IMR-90 (cell line): ENCODE results near the gene ZNF609. TPM values are rescaled to one million over a fixed set of nuclear protein-coding genes. Genes with fewer than 3 reads are reported as not detected.

ENCODE experiments used
- ATAC-seq: fragments of 200-7000 bp; cut with Tn5 transposase; 2 replicates; pipeline ENCODE4 v1.9.1; 2020; ENCODE audit warnings: low read depth, mild to moderate bottlenecking, moderate library complexity
- BruUV-seq: library from RNA; stranded (reverse); fragments of 400-500 nt; replicated peaks from 2 replicates; lab custom pipeline; 2021; lab: Mats Ljungman, UMichigan
- CTCF ChIA-PET: fragments of 300-600 bp; formaldehyde crosslinking; extraction: SDS; loops from one replicate; lab custom pipeline; 2021; ENCODE audit warnings: antibody characterized with exemption; lab: Yijun Ruan, JAX
- POLR2A ChIA-PET: fragments of 300-600 bp; sonication (Branson Sonifier 250); formaldehyde crosslinking; loops from one replicate; lab custom pipeline; 2022; ENCODE audit warnings: antibody characterized with exemption; ENCODE audit not compliant: unreplicated experiment; lab: Charles Lee
- DNase-seq: peaks from one replicate; pipeline ENCODE4 v3.0.0; 2013
- H2AFZ ChIP-seq: replicated peaks from 2 replicates; pipeline ENCODE3; 2013; ENCODE audit warnings: low read length, mild to moderate bottlenecking; ENCODE audit not compliant: poor library complexity
- H2AK5ac ChIP-seq: 2 replicates; pipeline ENCODE4 v1.6.1; 2013; ENCODE audit warnings: low read depth, low read length, inconsistent platforms
- H2AK9ac ChIP-seq: replicated peaks from 2 replicates; pipeline ENCODE3; 2013; ENCODE audit warnings: mild to moderate bottlenecking, low read depth, low read length, moderate library complexity; ENCODE audit not compliant: poor library complexity
- H2BK120ac ChIP-seq: 2 replicates; pipeline ENCODE4 v1.6.1; 2013; ENCODE audit warnings: low read depth, low read length, inconsistent platforms
- H2BK15ac ChIP-seq: 3 replicates; pipeline ENCODE4 v1.6.1; 2013; ENCODE audit warnings: low read depth, low read length, inconsistent platforms
- H2BK20ac ChIP-seq: 2 replicates; pipeline ENCODE4 v1.6.1; 2013; ENCODE audit warnings: low read depth, mild to moderate bottlenecking, inconsistent platforms, low read length, moderate library complexity
- H2BK5ac ChIP-seq: 2 replicates; pipeline ENCODE4 v1.6.1; 2013; ENCODE audit warnings: mild to moderate bottlenecking, low read depth, low read length, inconsistent platforms; ENCODE audit not compliant: poor library complexity, severe bottlenecking
- H3K14ac ChIP-seq: replicated peaks from 2 replicates; pipeline ENCODE4 v1.6.1; 2013; ENCODE audit warnings: low read depth, low read length, inconsistent platforms
- H3K18ac ChIP-seq: 2 replicates; pipeline ENCODE4 v1.6.1; 2013; ENCODE audit warnings: low read depth, low read length, control low read depth
- H3K23ac ChIP-seq: 2 replicates; pipeline ENCODE4 v1.6.1; 2013; ENCODE audit warnings: low read depth, low read length, inconsistent platforms
- H3K27ac ChIP-seq: 2 replicates; pipeline ENCODE4 v1.5.1; 2013; ENCODE audit warnings: mild to moderate bottlenecking, control low read depth, low read length; ENCODE audit not compliant: insufficient read depth
- H3K27me3 ChIP-seq: 2 replicates; pipeline ENCODE4 v1.6.1; 2013; ENCODE audit warnings: low read length; ENCODE audit not compliant: control insufficient read depth, insufficient read depth
- H3K36me3 ChIP-seq: 2 replicates; pipeline ENCODE4 v1.6.1; 2013; ENCODE audit warnings: low read length, mixed read lengths; ENCODE audit not compliant: control insufficient read depth, insufficient read depth
- H3K4ac ChIP-seq: 2 replicates; pipeline ENCODE4 v1.6.1; 2013; ENCODE audit warnings: low read depth, low read length, inconsistent platforms
- H3K4me1 ChIP-seq: 2 replicates; pipeline ENCODE4 v1.6.1; 2013; ENCODE audit warnings: low read length, mixed read lengths; ENCODE audit not compliant: control insufficient read depth, insufficient read depth
- H3K4me2 ChIP-seq: 2 replicates; pipeline ENCODE4 v1.6.1; 2013; ENCODE audit warnings: low read depth, mild to moderate bottlenecking, control low read depth, low read length, moderate library complexity
- H3K4me3 ChIP-seq: 2 replicates; pipeline ENCODE4 v1.5.1; 2013; ENCODE audit warnings: low read depth, mild to moderate bottlenecking, control low read depth, low read length, moderate library complexity; ENCODE audit not compliant: insufficient read depth
- H3K56ac ChIP-seq: 2 replicates; pipeline ENCODE4 v1.6.1; 2013; ENCODE audit warnings: low read length, inconsistent platforms; ENCODE audit not compliant: insufficient read depth; ENCODE audit errors: extremely low read depth
- H3K79me1 ChIP-seq, 2 experiments: 2 replicates each; pipeline ENCODE4 v1.6.1; 2013; ENCODE audit warnings: low read length in 2 of 2, inconsistent platforms in 1 of 2, low read depth in 1 of 2
- H3K9ac ChIP-seq: 2 replicates; pipeline ENCODE4 v1.6.1; 2013; ENCODE audit warnings: low read depth, low read length, control low read depth
- H3K9me1 ChIP-seq: 2 replicates; pipeline ENCODE4 v1.6.1; 2013; ENCODE audit warnings: low read length, inconsistent platforms; ENCODE audit not compliant: insufficient read depth
- H3K9me3 ChIP-seq: 2 replicates; pipeline ENCODE4 v1.6.1; 2013; ENCODE audit warnings: low read length; ENCODE audit not compliant: control insufficient read depth, insufficient read depth
- H4K20me1 ChIP-seq: 2 replicates; pipeline ENCODE4 v1.6.1; 2013; ENCODE audit warnings: low read length, inconsistent platforms; ENCODE audit not compliant: insufficient read depth
- H4K5ac ChIP-seq: 2 replicates; pipeline ENCODE4 v1.6.1; 2013; ENCODE audit warnings: mild to moderate bottlenecking, low read depth, low read length, control low read depth
- H4K8ac ChIP-seq, 2 experiments: 2 replicates each; pipeline ENCODE4 v1.6.1; 2013; ENCODE audit warnings: low read depth in 2 of 2, low read length in 2 of 2, control low read depth in 1 of 2, inconsistent platforms in 1 of 2
- H4K91ac ChIP-seq: 2 replicates; pipeline ENCODE4 v1.6.1; 2013; ENCODE audit warnings: low read depth, low read length, inconsistent platforms; ENCODE audit not compliant: insufficient read depth
- ELK1 ChIP-seq: fragments of 150-350 bp; IDR thresholded peaks from 2 replicates; pipeline ENCODE4 v1.6.1; 2016; ENCODE audit warnings: low read depth, mild to moderate bottlenecking, low read length, moderate library complexity, borderline replicate concordance
- MAFK ChIP-seq: IDR thresholded peaks from 2 replicates; pipeline ENCODE4 v1.6.1; 2012; ENCODE audit warnings: low read depth, low read length, improper control_type of control experiment
- MXI1 ChIP-seq: IDR thresholded peaks from 2 replicates; pipeline ENCODE4 v1.6.1; 2012; ENCODE audit warnings: low read depth, mild to moderate bottlenecking, low read length, moderate library complexity, borderline replicate concordance
- NFE2L2 ChIP-seq: fragments of 150-350 bp; IDR thresholded peaks from 2 replicates; pipeline ENCODE4 v1.6.1; 2016; ENCODE audit warnings: low read depth, mild to moderate bottlenecking, low read length
- RAD21 ChIP-seq: IDR thresholded peaks from 2 replicates; pipeline ENCODE4 v1.6.1; 2012; ENCODE audit warnings: low read length, improper control_type of control experiment
- USF2 ChIP-seq: fragments of 150-350 bp; IDR thresholded peaks from 2 replicates; pipeline ENCODE4 v1.6.1; 2017; ENCODE audit warnings: mild to moderate bottlenecking, antibody characterized with exemption, low read length, low read depth
- WGBS, 2 experiments: methylation state at CpG; one replicate each; pipeline versions ENCODE4 v1.1.5 to v1.1.7; 2013; ENCODE audit warnings: missing lambda C conversion rate in 2 of 2; ENCODE audit not compliant: insufficient read length in 1 of 2; ENCODE audit errors: extremely low coverage in 2 of 2; 5-methylcytosine and 5-hydroxymethylcytosine counted together
- dilution Hi-C: fragments of 300-500 bp; cut with HindIII; formaldehyde crosslinking; loops from one replicate; pipeline ENCODE4 v1.14.3; 2018; ENCODE audit warnings: low sequenced_read_pairs; ENCODE audit not compliant: unreplicated experiment
- in situ Hi-C: fragments of 300-500 bp; cut with MboI; formaldehyde crosslinking; loops from 3 replicates; pipeline ENCODE4 v1.14.3; 2019; ENCODE audit warnings: low sequenced_read_pairs, inconsistent platforms, mixed read lengths
- intact Hi-C: fragments of 100-400 bp; cut with micrococcal nuclease; formaldehyde crosslinking; loops from 2 replicates; pipeline ENCODE4 v1.10.0; 2022
- polyA plus RNA-seq, 3 experiments: library from polyadenylated mRNA; depleted of rRNA; stranded (reverse); fragments of >200 nt; gene quantifications; 2 replicates each; pipeline ENCODE4 v1.2.3, GENCODE V29; 2012; ENCODE audit warnings: low replicate concordance in 1 of 3
- total RNA-seq: library from RNA; depleted of rRNA; stranded (reverse); fragments of >200 nt; gene quantifications from 2 replicates; pipeline ENCODE4 v1.2.3, GENCODE V29; 2012

Gene ZNF609
- total and polyA plus RNA-seq, 2 of the 4 experiments (the other 2 are of a cell fraction) = 10.4 to 12.5 TPM

GRCh38 chr15:64710676-64711428 lies 250.5 kb downstream of the ZNF609 start:
- no peak overlapping the region for H3K14ac ChIP-seq
- ATAC-seq = no peak
- no peaks in the 10 kb centered on the region for H3K4me1 ChIP-seq
- H2BK120ac ChIP-seq = no peak overlapping the region
- H2AK5ac ChIP-seq = no peak overlapping the region
- H3K79me1 ChIP-seq = no peaks in the 10 kb centered on the region
- H3K56ac ChIP-seq = no peak overlapping the region
- H3K27ac ChIP-seq = no peak overlapping the region
- dilution Hi-C loops = no loop called here
- no peaks in the 10 kb centered on the region for H3K36me3 ChIP-seq
- H4K5ac ChIP-seq = no peak overlapping the region
- no peak overlapping the region for H2BK15ac ChIP-seq
- TF ChIP-seq ELK1 (no peak), USF2 (no peak), MXI1 (no peak), NFE2L2 (no peak), RAD21 (no peak), MAFK (no peak)
- H2BK20ac ChIP-seq = no peak overlapping the region
- CTCF ChIA-PET = interaction anchor here (1.0 kb wide), 1 partner anchor 30 kb away, joined by 4 read pairs; no protein-coding TSS in a partner anchor
- intact Hi-C loops = no loop called here
- no TSS peak for BruUV-seq
- DNase-seq = no peak
- no peaks in the 10 kb centered on the region for H3K27me3 ChIP-seq
- no peak overlapping the region for H2AFZ ChIP-seq
- no peak overlapping the region for H3K4me3 ChIP-seq
- H3K9ac ChIP-seq = no peak overlapping the region
- no peak overlapping the region for H3K18ac ChIP-seq
- H4K20me1 ChIP-seq = no peaks in the 10 kb centered on the region
- no peak overlapping the region for H4K8ac ChIP-seq
- POLR2A ChIA-PET = no interaction called here
- in situ Hi-C loops = no loop called here
- 97% methylated on average over 3 of the region's 7 CpGs; no CpG with 5 or more reads in 1 of the 2 experiments for WGBS, 2 experiments
- H3K4me2 ChIP-seq = no peak overlapping the region
- peak overlapping the region; percentile 24 for H2AK9ac ChIP-seq
- no peak overlapping the region for H3K4ac ChIP-seq
- H2BK5ac ChIP-seq = no peak overlapping the region
- no peak overlapping the region for H4K91ac ChIP-seq
- no peaks in the 10 kb centered on the region for H3K9me3 ChIP-seq
- no peak overlapping the region for H3K23ac ChIP-seq
- no peaks in the 10 kb centered on the region for H3K9me1 ChIP-seq
